GM10248 (cell line): Measurements from ENCODE around the gene RASSF3.

Experiments used
- CTCF ChIA-PET: fragments of 300-600 bp; sonication (Branson Sonifier 250); formaldehyde crosslinking; extraction: SDS; loops from one replicate; lab custom pipeline; 2021; ENCODE audit warnings: antibody characterized with exemption; lab: Yijun Ruan, JAX
- POLR2A ChIA-PET: fragments of 350-650 bp; sonication (Branson Sonifier 250); formaldehyde crosslinking; extraction: SDS; loops from one replicate; lab custom pipeline; 2020; ENCODE audit warnings: antibody characterized with exemption; lab: Yijun Ruan, JAX
- DNase-seq: peaks from one replicate; pipeline ENCODE4 v3.0.0; 2012; ENCODE audit errors: extremely low spot score
- CTCF ChIP-seq: IDR thresholded peaks from 2 replicates; pipeline ENCODE4 v1.5.1; 2012; ENCODE audit warnings: mild to moderate bottlenecking, low read depth; ENCODE audit errors: extremely low read depth, missing control alignments, control extremely low read depth

The RASSF3 gene

DNA sequence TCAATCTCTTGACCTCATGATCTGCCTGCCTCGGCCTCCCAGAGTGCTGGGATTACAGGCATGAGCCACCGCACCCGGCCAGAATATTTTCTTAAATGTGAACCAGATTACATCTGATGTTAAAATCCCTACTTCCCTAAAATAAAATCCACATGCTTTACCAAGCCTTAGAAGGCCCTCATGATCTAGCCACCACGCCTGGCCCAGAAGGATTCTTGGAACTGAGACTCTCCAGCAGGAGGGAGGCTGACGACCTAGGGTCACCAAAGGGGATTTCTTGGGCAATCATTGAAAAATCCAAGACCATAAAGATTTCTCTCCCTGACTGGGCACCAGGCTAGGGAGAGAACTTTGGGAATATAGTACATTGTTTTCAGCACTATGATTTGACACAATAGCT lies 25.2 kb upstream of the RASSF3 start:
- POLR2A ChIA-PET: no interaction called here
- TF ChIP-seq CTCF: no peak
- DNase-seq: no peak
- CTCF ChIA-PET: interaction anchor here (1.3 kb wide), 1 partner anchor 13 kb away, joined by 3 read pairs; no protein-coding TSS in a partner anchor

GRCh38 chr12:64587447-64587846 lies 22.8 kb upstream of the RASSF3 start:
- POLR2A ChIA-PET: interaction anchor here (0.6 kb wide), 1 partner anchor 20 kb away, joined by 3 read pairs; no protein-coding TSS in a partner anchor
- no peak for TF ChIP-seq CTCF
- CTCF ChIA-PET: interaction anchor here (0.8 to 1.3 kb wide), 2 partner anchors 16 to 19 kb away, joined by 3 to 4 read pairs; no protein-coding TSS in a partner anchor
- no peak for DNase-seq

DNA sequence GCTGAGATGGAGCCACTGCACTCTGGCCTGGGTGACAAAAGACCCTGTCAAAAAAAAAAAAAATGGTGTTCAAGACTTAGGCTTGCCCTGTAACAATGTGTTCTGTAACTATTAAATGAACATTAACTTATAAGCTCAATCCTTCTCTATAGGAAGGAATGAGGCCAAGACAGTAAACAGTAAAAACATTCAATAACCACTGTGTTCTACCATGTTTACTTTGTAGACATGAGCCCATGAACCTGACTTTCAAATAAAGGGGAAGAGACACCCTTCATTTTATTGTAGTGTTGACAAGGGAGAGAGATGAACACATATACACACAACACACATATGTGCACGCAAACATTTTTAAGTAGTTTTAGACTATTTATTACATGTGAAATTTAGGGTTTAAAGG lies 20.1 kb upstream of the RASSF3 start:
- no peak for TF ChIP-seq CTCF
- no peak for DNase-seq
- POLR2A ChIA-PET: no interaction called here
- CTCF ChIA-PET: interaction anchor here (1.0 to 1.3 kb wide), 2 partner anchors 41 to 120 kb away, joined by 3 to 4 read pairs; no protein-coding TSS in a partner anchor

- no peak for DNase-seq
- ChIA-PET POLR2A (no interaction called here), CTCF (interaction anchor here (1.5 kb wide), 1 partner anchor 12 kb away, joined by 3 read pairs; no protein-coding TSS in a partner anchor)
- no peak for TF ChIP-seq CTCF
Observed at GRCh38 chr12:64595863-64596793, 14.2 kb upstream of the RASSF3 start.

DNA sequence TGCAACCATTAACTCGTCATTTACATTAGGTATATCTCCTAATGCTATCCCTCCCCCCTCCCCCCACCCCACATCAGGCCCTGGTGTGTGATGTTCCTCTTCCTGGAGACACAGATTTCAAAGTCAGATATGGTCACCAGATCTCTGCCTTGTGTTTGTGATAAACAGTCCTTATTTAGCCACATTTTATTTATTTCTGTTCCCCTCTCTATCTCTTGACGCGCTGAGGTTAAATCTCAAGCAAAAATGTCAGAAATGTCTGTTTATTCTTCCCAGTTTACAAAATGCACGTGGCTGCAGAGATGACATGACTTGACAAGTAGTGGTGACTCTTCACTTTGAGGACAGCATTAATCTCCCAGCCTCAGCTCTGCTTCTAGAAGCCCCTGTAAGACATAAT lies 11.5 kb upstream of the RASSF3 start:
- POLR2A ChIA-PET: no interaction called here
- DNase-seq: no peak
- CTCF ChIA-PET: no interaction called here
- no peak for TF ChIP-seq CTCF

DNA sequence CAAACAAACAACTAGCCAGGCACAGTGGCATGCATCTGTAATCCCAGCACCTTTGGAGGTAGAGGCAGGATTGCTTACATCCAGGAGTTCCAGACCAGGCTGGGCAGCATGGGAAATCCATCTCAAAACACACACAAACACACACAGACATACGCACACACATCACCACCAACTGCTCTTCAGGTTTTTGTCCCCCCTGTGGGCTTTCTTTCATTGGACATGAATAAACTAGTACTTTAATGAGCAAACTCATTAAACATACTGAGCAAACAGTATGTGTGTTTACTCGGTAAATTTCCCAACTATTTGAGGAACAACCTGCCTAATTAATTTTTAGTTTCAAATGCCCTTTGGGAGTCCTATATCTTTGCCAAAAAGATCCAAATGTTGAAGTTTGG lies 10.1 kb upstream of the RASSF3 start:
- no peak for TF ChIP-seq CTCF
- POLR2A ChIA-PET: no interaction called here
- CTCF ChIA-PET: interaction anchor here (1.2 to 1.4 kb wide), 2 partner anchors 51 to 95 kb away, joined by 3 to 5 read pairs; no protein-coding TSS in a partner anchor
- DNase-seq: no peak
